GM18861 (cell line): Measurements from ENCODE around the gene MC5R.

Experiments used
- ATAC-seq: cut with Tn5 transposase; IDR thresholded peaks from one replicate; pipeline ENCODE4 v1.9.1; 2021; ENCODE audit not compliant: unreplicated experiment

Gene MC5R

DNA sequence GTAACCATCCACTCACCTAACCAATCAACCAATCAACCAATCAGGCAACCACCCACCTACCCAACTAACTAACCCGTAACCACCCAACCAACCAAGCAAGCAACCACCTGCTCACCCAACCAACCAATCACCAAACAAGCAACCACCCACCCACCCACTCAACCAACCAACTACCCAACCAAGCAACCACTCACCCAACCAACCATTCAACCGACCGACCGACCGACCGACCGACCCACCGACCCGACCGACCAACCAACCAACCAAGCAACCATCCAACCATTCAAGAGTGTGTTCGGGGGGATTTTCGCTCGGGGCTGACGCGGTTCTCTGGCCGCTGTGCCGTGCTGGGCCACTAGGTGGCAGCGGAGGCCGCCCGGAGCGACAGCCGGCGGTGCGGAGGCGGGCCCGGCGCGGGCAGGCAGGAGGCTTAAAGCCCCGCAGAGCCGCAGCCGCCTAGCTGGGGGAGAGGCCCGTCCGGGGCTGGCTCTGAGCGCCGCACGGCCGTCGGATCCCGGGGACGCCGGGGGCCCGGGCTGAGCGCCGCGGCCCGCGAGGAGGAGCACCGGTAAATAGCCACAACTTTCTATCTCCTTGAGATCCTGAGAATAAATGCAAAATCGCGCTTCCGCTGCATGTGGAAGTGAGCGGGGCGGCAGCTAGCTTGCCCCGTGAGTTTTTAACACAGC lies at the start of gene MC5R:
Gene MC5R (plus strand): TSS at position 443 of the 689 bp plus-strand sequence. CDS start 1,617 bp downstream, outside the sequence.
- peak; percentile 79 for ATAC-seq

DNA sequence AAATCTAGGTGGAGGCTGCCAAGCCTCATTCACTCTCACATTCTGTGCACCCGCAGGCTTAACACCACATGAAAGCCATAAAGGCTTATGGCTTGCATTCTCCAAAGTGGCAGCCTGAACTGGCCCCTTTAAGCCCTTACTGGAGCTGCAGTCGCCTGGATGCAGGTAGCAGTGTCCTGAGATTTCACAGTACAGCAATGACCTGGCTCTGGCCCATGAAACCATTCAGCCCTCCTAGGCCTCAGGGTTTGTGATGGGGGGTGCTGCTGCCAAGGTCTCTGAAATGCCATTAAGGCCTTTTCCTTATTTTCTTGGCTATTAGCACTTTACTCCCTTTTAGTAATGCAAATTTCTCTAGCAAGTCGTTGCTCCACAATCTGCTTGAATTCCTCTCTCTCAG lies 48.9 kb upstream of the MC5R start:
- no peak for ATAC-seq

DNA sequence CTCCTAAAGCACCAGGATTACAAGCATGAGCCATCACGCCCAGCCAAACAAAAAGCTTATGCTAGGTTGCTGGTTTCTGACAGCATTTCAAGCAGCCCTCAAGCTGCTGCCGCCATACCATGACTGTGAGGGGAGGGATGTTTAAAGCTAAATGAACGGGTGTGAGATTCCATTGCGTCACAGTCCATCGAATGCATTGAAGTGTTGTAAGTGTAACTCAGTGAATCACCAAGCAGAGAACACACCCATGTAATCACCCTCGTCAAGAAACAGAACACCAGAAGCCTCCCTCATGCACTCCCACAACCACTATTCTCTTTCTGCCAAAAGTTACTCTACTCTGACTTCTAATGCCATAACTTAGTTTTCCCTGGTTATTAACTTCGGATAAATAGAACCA lies 32.8 kb upstream of the MC5R start:
- ATAC-seq = no peak

DNA sequence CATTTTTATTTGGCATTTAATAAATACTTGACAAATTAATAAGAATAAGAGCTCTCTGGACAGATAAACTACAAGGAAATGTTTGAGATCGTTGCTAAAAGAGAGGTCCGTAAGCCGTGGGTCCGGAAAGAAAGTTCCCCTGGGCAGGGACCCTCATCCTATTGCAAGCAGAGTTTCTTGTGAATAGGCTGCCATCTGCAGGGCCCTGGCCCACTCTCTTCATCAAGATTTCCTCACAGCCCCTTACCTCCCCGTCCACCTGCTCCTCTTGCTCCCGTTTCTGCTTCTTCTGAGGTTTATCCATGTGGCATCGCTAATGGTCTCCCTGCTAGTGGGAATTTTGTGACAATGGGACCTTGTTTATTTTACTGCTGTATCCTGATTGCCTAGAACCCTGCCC lies 30.1 kb upstream of the MC5R start:
- no peak for ATAC-seq

DNA sequence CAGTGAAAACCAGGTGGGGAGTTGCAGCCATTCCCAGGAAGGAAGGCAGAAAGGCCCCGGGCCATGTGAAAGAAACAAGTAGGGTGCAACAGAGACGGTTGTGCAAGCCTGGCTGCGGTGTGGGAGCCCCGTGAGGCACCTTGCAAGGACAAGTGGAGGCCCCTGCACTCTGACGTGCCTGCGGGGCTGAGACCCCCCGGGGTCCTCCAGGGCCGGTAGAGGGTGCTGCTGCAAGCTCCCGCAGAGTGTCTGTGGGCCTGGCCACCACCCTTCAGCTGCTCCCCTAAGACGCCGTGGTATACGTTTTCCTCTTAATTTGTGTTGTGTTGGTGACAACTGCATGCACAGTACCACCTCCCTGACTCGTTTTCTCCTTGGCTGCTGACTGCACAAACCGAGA lies 27.4 kb upstream of the MC5R start:
- no peak for ATAC-seq

DNA sequence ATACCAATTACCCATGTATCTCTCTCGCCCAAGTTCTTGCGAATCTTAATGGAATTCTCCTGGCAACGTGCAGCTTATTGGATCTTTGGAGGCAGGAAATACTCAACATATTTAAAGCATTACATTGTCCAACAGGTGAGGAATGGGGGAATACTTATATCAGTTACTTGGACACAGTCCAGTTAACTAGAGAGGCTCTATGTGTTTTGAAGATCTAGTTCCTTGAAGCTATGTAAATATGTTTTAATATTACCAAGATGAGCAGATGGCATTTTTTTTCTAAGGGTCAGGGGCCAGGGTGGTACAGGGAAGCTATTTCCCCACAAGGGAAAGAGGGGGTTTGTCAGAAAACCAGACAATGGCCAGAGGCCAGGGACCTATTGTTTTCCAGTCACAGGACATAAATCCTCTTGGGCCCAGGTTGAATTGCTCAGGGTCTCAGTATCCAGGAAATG lies 26.8 kb upstream of the MC5R start:
- ATAC-seq = no peak

DNA sequence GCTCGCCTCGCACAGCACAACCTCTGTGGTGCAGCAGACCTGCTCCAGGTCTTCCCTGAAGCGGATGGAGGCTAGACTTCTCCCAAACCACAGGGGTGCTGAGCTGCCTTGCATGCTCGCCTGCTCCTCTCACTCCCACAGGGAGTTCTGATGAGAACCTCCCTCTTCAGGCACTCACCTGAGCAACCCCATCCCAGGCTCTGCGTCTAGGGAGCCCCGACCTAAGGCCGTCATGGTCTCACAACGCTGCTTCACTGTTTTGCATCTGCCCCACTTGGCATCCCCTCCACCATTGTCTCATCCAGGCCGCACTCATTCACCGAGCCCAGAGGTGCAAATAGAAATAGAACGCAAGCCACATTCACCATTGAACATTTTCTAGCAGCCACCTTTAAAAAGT lies 24.6 kb upstream of the MC5R start:
- no peak for ATAC-seq

DNA sequence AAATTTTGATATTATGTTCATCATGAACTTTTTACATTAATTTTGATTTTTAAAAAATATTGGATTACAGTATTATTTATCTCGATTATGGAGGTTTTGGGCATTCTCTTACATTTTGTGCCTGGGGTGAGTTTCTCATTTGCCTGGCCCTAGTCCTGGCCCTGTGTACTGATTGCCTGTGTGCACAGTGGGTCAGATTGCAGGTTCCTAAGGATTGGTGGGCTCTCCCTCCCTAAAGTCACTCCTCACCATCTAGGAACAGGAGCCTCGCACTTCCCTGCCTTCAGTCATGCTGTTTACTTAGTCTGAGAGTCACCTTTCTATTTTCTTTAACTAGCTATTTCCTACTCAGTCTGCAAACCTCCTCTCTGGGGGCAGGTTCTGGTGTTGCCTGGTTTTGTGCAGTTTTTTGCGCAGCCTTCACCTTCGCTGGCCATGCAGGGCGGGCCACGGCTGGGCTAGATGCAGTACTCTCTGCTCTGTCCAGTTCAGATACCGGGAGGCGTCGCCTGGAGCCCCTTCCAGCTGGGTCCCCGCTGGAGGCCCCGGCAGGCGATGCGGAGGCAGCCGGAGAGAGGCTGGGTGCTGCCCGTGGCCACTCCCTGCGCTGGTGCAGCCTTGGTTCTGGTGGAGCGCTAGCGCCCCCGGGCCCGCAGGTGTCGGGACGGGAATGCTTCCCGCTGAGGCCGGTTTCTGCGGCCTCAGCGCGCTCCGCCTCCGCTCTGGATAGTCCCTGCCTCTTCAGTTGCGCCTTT lies 23.3 kb upstream of the MC5R start:
- ATAC-seq = no peak

DNA sequence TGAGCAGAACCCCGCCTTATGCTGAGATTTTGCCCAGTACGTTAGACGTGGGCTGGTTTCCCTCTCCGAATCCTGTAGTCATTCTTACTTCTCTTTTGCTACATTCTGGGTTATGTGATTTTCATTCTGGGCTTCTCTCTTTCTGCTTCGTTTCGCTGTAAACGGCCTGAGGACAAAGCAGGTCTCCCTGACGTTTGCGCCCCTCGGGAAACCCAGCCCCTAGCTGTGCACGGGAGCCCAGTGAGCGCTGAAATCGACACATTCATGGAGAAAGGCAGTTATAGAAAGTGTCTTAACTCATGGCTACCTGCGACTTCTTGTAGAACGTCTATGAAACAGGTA lies 22.7 kb upstream of the MC5R start:
- no peak for ATAC-seq

DNA sequence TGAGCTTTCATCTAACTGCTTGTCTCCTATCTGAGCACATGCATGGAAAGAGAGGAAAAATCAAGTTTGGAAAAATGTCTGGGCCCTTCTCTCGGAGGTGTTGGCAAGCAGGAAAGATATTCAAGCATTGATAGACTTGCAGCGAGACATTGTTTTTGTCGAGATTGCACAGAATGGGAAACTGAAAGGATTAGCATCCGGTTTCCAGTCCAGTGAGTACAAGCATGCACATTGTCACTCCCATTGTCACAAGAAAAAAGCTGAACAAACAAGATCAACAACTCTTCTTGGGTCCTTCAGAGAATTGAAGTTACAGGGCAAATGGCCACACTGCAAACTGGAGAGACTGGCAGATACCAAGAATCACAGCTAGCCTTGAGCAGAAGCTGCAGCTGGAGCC lies 19.6 kb upstream of the MC5R start:
- peak; percentile 46 for ATAC-seq

DNA sequence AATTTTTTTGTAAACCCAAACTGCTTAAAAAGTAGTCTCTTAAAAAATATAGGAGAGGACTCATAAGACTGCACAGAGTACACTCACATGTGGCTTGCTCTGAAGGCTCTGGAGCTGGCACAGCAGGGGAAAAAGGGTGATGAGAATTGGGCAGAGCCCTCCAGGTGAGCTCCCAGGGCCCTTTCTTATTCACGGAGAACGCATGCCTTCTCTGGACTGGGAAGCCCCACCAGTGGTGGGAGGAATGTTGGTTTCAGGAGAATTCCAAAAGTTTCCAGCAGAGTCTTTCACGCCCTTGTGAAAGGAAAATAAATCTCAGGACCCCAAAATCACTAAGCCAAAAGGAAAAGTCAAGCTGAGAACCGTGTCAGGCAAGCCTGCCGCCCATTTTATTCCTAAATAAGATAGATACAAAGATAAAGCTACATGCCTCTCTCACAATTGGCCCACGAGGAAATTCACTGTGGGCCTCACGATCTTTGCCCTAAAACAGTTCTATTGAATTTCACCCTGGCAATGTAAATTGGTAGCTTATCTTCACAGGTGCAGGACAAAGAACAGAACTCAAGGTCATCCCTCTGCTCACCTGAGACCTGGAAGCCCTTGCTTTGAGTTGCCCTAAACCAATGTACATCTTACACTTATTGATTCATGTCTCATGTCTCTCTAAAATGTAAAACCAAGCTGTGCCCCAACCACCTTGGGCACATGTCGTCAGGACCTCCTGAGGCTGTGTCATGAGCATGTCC lies 15.5 kb upstream of the MC5R start:
- no peak for ATAC-seq

DNA sequence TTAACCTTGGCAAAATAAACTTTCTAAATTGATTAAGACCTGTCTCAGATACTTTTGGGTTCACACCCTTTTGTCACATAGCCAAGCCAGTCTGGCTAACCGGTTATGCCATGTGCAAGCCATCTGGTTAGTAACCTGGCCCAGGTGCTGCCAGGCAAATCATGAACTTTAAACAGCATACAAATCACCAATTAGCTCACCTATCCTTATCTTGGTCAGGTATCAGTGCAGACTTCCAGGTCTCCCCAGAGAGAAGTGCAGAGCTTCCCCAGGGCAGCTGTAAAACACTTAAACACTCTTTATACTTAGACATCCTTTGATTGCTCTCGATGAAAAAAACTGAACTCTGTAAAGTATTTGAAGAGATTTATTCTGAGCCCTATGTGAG lies 14.9 kb upstream of the MC5R start:
- no peak for ATAC-seq

DNA sequence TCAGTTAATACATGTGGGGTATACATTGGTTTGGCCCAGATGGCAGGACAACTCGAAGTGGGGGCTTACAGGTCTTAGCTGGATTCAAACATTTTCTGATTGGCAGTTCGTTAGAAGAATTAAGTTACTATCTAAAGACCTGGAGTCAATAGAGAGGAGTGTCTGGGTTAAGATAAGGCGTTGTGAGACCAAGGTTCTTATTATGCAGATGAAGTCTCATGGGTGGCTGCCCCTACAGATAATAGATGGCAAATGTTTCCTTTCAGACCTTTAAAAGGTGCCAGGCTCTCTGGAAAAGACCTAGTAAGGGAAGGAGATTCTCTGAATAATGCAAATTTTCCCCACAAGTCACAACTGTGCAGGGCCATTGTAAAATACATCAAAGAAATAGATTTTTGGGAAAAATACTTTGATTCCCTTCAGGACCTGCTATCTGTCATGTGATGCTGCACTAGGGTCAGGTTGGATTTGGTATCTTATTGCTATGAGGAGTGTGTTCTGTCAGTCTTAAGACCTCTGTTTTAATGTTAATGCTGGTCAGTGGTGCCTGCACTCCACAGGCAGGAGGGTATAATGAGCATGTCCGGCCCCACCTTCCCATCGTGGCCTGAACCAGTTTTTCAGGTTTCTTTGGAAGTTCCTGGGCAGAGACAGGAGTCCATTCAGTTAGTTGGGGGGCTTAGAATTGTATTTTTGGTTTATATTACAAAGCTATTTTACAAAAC lies 14.3 kb upstream of the MC5R start:
- no peak for ATAC-seq

DNA sequence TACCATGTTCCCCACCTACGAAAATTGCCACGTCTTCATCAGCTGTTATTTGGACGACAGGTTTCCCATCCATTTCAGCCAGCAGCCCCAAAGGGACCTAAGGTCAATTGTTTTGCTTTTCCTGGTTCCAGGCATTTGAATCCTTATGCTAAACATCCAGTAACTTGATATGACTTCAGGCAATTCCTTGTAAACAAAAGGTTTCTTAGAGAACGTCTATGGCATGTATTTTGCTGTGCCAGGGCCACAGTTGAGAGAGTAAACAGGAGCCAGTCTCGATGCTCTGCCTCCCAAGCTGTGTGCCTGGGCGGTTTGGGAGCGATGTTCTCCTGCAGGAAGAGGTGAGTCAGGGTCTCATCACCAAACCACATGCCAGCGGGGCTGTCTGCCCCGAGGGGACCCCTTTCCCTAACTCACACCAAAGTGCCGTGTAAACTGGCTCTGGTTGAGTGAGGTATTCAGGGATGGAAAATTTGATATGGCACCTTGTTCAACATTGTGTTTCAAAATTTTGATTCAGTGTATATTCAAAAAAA lies 12.9 kb upstream of the MC5R start:
- ATAC-seq = no peak

DNA sequence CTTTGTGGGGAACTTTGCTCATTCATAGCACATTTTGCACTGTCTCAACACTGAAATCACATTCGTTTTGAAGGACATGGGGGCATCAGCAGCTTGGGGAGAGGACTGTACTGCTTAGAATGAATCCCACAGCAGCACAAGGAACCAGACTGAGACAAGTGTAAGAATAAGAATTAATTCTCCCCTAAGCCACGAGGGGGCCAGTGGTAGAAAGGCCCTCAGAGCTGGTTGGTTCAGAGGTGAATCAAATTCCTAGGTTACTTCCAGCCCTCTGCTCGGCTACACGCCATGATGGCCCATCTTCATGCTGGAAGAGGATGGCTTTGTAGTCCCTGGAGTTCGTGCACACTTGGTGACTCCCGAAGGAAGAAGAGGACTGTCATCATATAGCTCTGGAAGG lies 12.0 kb upstream of the MC5R start:
- no peak for ATAC-seq

DNA sequence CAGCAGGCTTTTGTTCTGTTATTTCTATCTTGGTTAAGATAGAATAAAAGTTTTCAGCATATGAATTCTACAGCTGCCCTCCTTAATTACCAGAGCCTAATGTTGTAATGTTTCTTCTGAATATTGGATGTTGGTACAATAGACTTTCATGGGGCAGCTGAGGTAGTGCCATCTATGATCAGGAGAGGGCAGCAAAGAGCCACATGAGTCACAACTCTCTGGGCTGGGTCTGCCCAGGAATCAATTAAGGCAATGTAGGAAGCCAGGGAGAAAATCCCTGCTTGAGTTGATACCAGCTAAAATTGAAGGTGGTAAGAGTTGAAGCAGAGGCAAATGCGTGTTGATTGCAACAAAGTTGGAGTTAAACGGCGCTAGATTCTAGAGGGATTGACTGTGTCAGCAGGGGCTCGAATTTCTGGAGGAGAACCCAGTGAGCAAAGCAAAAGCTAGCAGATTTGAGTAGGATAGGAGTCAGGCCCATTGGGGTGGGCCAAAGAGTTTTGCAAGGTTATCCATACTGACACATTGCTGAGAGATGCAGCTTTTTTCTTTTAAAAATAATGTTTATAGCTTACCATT lies 10.6 kb upstream of the MC5R start:
- peak; percentile 70 for ATAC-seq

DNA sequence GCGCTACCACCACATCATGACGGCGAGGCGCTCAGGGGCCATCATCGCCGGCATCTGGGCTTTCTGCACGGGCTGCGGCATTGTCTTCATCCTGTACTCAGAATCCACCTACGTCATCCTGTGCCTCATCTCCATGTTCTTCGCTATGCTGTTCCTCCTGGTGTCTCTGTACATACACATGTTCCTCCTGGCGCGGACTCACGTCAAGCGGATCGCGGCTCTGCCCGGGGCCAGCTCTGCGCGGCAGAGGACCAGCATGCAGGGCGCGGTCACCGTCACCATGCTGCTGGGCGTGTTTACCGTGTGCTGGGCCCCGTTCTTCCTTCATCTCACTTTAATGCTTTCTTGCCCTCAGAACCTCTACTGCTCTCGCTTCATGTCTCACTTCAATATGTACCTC lies 2.3 kb downstream of the MC5R start:
- ATAC-seq = no peak

DNA sequence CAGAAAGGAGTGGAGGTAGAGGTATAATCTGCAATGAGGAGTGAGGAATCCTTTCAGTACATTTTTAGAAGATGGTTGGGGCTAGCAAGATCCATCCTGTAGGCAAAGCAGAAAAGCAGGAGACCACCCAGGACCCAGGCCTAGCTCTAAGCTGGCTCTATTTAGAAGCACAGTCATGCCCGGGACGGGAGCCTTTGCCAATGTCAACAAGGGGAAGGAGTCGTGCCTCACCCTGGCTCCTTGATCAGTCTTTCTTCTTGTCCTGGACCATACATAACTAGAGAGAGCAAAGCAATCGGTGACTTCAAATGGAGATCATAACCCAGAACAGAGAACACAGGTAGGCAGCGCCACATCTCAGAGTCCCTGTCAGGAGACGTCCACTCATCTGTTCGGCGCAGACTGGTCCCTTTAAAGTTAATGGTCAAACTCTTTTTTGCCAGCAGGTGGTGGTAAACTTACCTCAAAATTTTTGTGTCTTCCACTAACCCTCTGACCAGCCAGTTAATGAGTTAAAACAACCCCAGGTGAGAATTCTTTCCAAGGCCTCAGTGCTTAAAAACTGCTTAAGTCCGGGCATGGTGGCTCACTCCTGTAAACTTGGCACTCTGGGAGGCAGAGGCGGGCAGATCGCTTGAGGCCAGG lies 8.0 kb downstream of the MC5R start:
- no peak for ATAC-seq

DNA sequence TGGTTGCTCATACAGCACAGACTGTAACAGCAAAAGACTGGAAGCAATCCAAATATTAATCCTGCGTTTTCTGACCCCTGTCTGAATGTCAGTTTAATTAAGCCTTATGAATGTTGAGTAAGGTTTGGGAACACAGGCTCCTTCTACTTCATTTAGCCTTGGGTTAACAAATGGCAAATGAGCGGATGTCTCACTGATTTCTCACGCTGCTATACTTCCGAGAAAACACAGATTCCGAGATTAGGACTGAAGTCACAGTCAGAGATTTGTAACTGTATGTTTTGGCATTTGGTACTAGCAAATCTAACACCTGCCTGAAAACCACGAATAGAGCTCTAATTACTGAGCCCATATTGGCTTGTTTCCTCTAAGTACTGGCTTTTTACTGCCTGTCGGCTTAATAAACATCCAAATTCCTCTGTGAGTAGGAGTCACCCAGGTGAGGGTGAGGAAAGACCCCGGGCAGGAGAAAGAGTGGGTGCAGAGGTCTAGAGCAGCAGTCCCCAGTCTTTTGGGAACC lies 10.6 kb downstream of the MC5R start:
- ATAC-seq = no peak

DNA sequence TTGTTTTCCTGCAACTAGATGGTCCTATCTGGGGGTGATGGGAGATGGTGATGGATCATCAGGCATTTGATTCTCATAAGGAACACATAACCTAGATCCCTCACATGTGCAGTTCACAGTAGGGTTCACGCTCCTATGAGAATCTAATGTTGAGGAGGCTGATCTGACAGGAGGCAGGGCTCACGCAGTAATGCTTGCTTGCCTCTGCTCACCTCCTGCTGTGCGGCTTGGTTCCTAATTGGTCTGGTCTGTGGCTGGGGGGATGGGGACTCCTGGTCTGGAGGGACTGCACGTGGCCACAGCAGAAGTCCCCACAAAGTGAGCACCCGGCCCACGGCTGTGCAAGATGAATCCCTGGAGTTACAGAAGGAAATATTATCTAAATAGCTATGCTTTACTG lies 11.3 kb downstream of the MC5R start:
- ATAC-seq = no peak
